ENCODE data around the gene C1orf159. TPM values are rescaled to one million over a fixed set of nuclear protein-coding genes. Genes with fewer than 3 reads are reported as not detected.

C1orf159 gene
- polyA plus RNA-seq, 2 of the 4 experiments (the other 2 are of a cell fraction), result 4.0 to 10.2 TPM

- ChIA-PET CTCF (no interaction called here), POLR2A (no interaction called here)
- DNase-seq (ENCODE audit: low read depth in 1 of 2, low spot score in 1 of 2), result no peak
- Histone ChIP-seq H3K4me1 (no peaks in the 10 kb centered on the region), H3K4me3 (no peak overlapping the region), H3K9me3 (no peaks in the 10 kb centered on the region), H3K27ac (no peak overlapping the region), H3K4me2 (no peak overlapping the region)
- WGBS (ENCODE audit: missing lambda C conversion rate), result 96% methylated on average over 22 of the region's 32 CpGs
- TF ChIP-seq HOXB13 (CRISPR knock-in tag; IDR thresholded peaks at IDR 0.05; ENCODE audit: low read depth), result no peak
- no peak for TF ChIP-seq RAD21 (conservative IDR thresholded peaks at IDR 0.05 in 1 of 2, IDR thresholded peaks at IDR 0.05 in 1 of 2)
- TF ChIP-seq ATOH8 (CRISPR knock-in tag; IDR thresholded peaks at IDR 0.05; ENCODE audit: low read depth), result no peak
- TF ChIP-seq ZC3H11A (IDR thresholded peaks at IDR 0.05), result no peak
- TF ChIP-seq E2F6 (IDR thresholded peaks at IDR 0.05; ENCODE audit: borderline replicate concordance, low read depth), result no peak
- TF ChIP-seq PBX3 (IDR thresholded peaks at IDR 0.05), result no peak
- TF ChIP-seq ELK1 (IDR thresholded peaks at IDR 0.05; ENCODE audit: low read depth, low read length), result no peak
- no peak for TF ChIP-seq KDM1A (IDR thresholded peaks at IDR 0.05; ENCODE audit: low read depth)
- no peak for TF ChIP-seq TP53 (CRISPR knock-in tag; IDR thresholded peaks at IDR 0.05)
- no peak for TF ChIP-seq MAX (IDR thresholded peaks at IDR 0.05)
- TF ChIP-seq MAFK (IDR thresholded peaks at IDR 0.05; ENCODE audit: partially characterized antibody), result no peak
- no peak for TF ChIP-seq HEYL (CRISPR knock-in tag; IDR thresholded peaks at IDR 0.05)
- ATAC-seq, result no peak
- FAIRE-seq, result no peak
Measured at GRCh38 chr1:1050577-1051052, 65.3 kb downstream of the C1orf159 start.

- no peaks in the 10 kb centered on the region for H3K4me1 ChIP-seq
- no peak for ATAC-seq
- DNase-seq (ENCODE audit: low read depth in 1 of 2, low spot score in 1 of 2), result no peak
- over 99% methylated on average over 13 of the region's 57 CpGs for WGBS (ENCODE audit: missing lambda C conversion rate)
- FAIRE-seq, result no peak
- TF ChIP-seq KDM1A (IDR thresholded peaks at IDR 0.05; ENCODE audit: low read depth) (no peak), KDM5A (IDR thresholded peaks at IDR 0.05) (no peak), HEYL (CRISPR knock-in tag; IDR thresholded peaks at IDR 0.05) (no peak), JUNB (IDR thresholded peaks at IDR 0.05) (no peak), ESRRA (IDR thresholded peaks at IDR 0.05; ENCODE audit: borderline replicate concordance, low read length) (no peak), EP300 (IDR thresholded peaks at IDR 0.05) (no peak)
- H3K4me3 ChIP-seq, result no peak overlapping the region
- H3K4me2 ChIP-seq, result no peak overlapping the region
- no peaks in the 10 kb centered on the region for H3K9me3 ChIP-seq
- H3K27ac ChIP-seq, result no peak overlapping the region
- ChIA-PET POLR2A (no interaction called here), CTCF (no interaction called here)
Measured at GRCh38 chr1:1049318-1050165, 66.3 kb downstream of the C1orf159 start.

GRCh38 chr1:1048765-1049164 lies 67.1 kb downstream of the C1orf159 start:
- Histone ChIP-seq H3K27ac (no peak overlapping the region), H3K4me1 (no peaks in the 10 kb centered on the region), H3K4me3 (no peak overlapping the region), H3K9me3 (no peaks in the 10 kb centered on the region), H3K4me2 (no peak overlapping the region)
- DNase-seq (ENCODE audit: low read depth in 1 of 2, low spot score in 1 of 2) (no peak), ATAC-seq (no peak), FAIRE-seq (no peak)
- POLR2A ChIA-PET, result no interaction called here
- 90% methylated on average over 12 of the region's 28 CpGs for WGBS (ENCODE audit: missing lambda C conversion rate)
- CTCF ChIA-PET, result interaction anchor here (1.7 kb wide), 1 partner anchor 15 kb away, joined by 11 read pairs; no protein-coding TSS in a partner anchor
- TF ChIP-seq E2F6 (IDR thresholded peaks at IDR 0.05; ENCODE audit: borderline replicate concordance, low read depth) (no peak), NFE2L2 (conservative IDR thresholded peaks at IDR 0.05; ENCODE audit: low read length) (no peak), SMC3 (IDR thresholded peaks at IDR 0.05) (no peak), USF2 (IDR thresholded peaks at IDR 0.05) (no peak), FOSB (CRISPR knock-in tag; IDR thresholded peaks at IDR 0.05) (no peak), JUNB (IDR thresholded peaks at IDR 0.05) (no peak), KDM1A (IDR thresholded peaks at IDR 0.05; ENCODE audit: low read depth) (no peak), CBX8 (IDR thresholded peaks at IDR 0.05) (no peak), EHF (CRISPR knock-in tag; IDR thresholded peaks at IDR 0.05) (no peak)
